OCI-LY3 (cell line): Measurements from ENCODE around the gene ZFYVE21.

Source experiments
- H2AFZ ChIP-seq: fragments of 200-600, 300-600 bp; shearing (Covaris generic); 2 replicates; pipeline ENCODE4 v1.6.0; 2014; ENCODE audit warnings: antibody characterized with exemption, low read depth, low read length
- H3K27ac ChIP-seq: fragments of 200-600, 300-600 bp; sonication (generic); 2 replicates; pipeline ENCODE4 v1.5.1; 2014; ENCODE audit warnings: mild to moderate bottlenecking, low read length, moderate library complexity, mixed read lengths
- H3K27me3 ChIP-seq: fragments of 200-600, 300-600 bp; sonication (generic); 2 replicates; pipeline ENCODE4 v1.6.1; 2014; ENCODE audit warnings: low read depth, low read length, mixed read lengths
- H3K36me3 ChIP-seq: fragments of 200-600, 300-600 bp; sonication (generic); replicated peaks from 2 replicates; pipeline ENCODE3; 2014; ENCODE audit warnings: low read depth, low read length, mixed read lengths
- H3K4me1 ChIP-seq: fragments of 300-600, 200-600 bp; sonication (generic); 2 replicates; pipeline ENCODE4 v1.6.1; 2014; ENCODE audit warnings: low read length, mixed read lengths
- H3K4me2 ChIP-seq: fragments of 200-600, 300-600 bp; sonication (generic); 2 replicates; pipeline ENCODE4 v1.6.1; 2014; ENCODE audit warnings: low read length, mixed read lengths
- H3K4me3 ChIP-seq: fragments of 300-600, 200-600 bp; sonication (generic); 2 replicates; pipeline ENCODE4 v1.5.1; 2014; ENCODE audit warnings: antibody characterized with exemption, mild to moderate bottlenecking, low read length, moderate library complexity
- H3K79me2 ChIP-seq: fragments of 300-600, 200-600 bp; shearing (Covaris generic); 2 replicates; pipeline ENCODE4 v1.6.1; 2014; ENCODE audit warnings: mild to moderate bottlenecking, low read length, mixed read lengths
- H3K9ac ChIP-seq: fragments of 300-600, 200-600 bp; shearing (Covaris generic); 2 replicates; pipeline ENCODE4 v1.6.0; 2014; ENCODE audit warnings: mild to moderate bottlenecking, low read length, moderate library complexity
- H3K9me3 ChIP-seq: fragments of 200-600, 300-600 bp; shearing (Covaris generic); 2 replicates; pipeline ENCODE4 v1.6.1; 2014; ENCODE audit warnings: low read length, mixed read lengths; ENCODE audit not compliant: insufficient read depth
- H4K20me1 ChIP-seq: fragments of 200-600, 300-600 bp; sonication (generic); 2 replicates; pipeline ENCODE4 v1.6.1; 2016; ENCODE audit warnings: low read length, mixed read lengths; ENCODE audit not compliant: insufficient read depth
- CTCF ChIP-seq: fragments of 200-600, 300-600 bp; sonication (generic); IDR thresholded peaks from 2 replicates; pipeline ENCODE4 v1.5.1; 2014; ENCODE audit warnings: antibody characterized with exemption, low read length, low read depth
- EZH2phosphoT487 ChIP-seq: fragments of 200-600 bp; shearing (Covaris generic); IDR thresholded peaks from 2 replicates; pipeline ENCODE4 v1.6.1; 2018; ENCODE audit warnings: antibody characterized with exemption, mixed run types, low read depth

Gene ZFYVE21

GRCh38 chr14:103692871-103693270 is 22.7 kb upstream of the ZFYVE21 start:
- no peak overlapping the region for H3K4me3 ChIP-seq
- no peak for TF ChIP-seq CTCF
- no peak for TF ChIP-seq EZH2phosphoT487
- H3K27me3 ChIP-seq, result no peaks in the 10 kb centered on the region
- peaks cover 40% of the 10 kb centered on the region for H3K36me3 ChIP-seq
- no peak overlapping the region for H3K4me2 ChIP-seq
- H3K9me3 ChIP-seq, result no peaks in the 10 kb centered on the region
- H3K9ac ChIP-seq, result no peak overlapping the region
- H3K27ac ChIP-seq, result no peak overlapping the region
- H2AFZ ChIP-seq, result no peak overlapping the region
- peaks cover 5% of the 10 kb centered on the region; the same call in 1 of the 2 replicates for H3K79me2 ChIP-seq
- H3K4me1 ChIP-seq, result peaks cover 39% of the 10 kb centered on the region
- H4K20me1 ChIP-seq, result peaks cover 24% of the 10 kb centered on the region

GRCh38 chr14:103693515-103693914 is 22.1 kb upstream of the ZFYVE21 start:
- TF ChIP-seq CTCF, result no peak
- TF ChIP-seq EZH2phosphoT487, result no peak
- Histone ChIP-seq H3K4me1 (peaks cover 37% of the 10 kb centered on the region), H3K79me2 (peaks cover 5% of the 10 kb centered on the region; the same call in 1 of the 2 replicates), H4K20me1 (peaks cover 24% of the 10 kb centered on the region), H3K27me3 (no peaks in the 10 kb centered on the region), H2AFZ (no peak overlapping the region), H3K9ac (no peak overlapping the region), H3K9me3 (no peaks in the 10 kb centered on the region), H3K27ac (no peak overlapping the region), H3K4me2 (no peak overlapping the region), H3K4me3 (no peak overlapping the region), H3K36me3 (peaks cover 41% of the 10 kb centered on the region)

- Histone ChIP-seq H3K9ac (no peak overlapping the region), H3K79me2 (peaks cover 5% of the 10 kb centered on the region)
Observed at GRCh38 chr14:103694572-103695026, 21.0 kb upstream of the ZFYVE21 start.

More at GRCh38 chr14:103694572-103695026, 21.0 kb upstream of the ZFYVE21 start:
- no peak overlapping the region for H3K4me2 ChIP-seq
- H4K20me1 ChIP-seq, result peaks cover 33% of the 10 kb centered on the region
- peaks cover 43% of the 10 kb centered on the region for H3K36me3 ChIP-seq
- TF ChIP-seq CTCF, result no peak
- no peak for TF ChIP-seq EZH2phosphoT487
- H2AFZ ChIP-seq, result no peak overlapping the region
- no peaks in the 10 kb centered on the region for H3K9me3 ChIP-seq
- no peak overlapping the region for H3K4me3 ChIP-seq
- peaks cover 36% of the 10 kb centered on the region for H3K4me1 ChIP-seq
- no peak overlapping the region for H3K27ac ChIP-seq
- no peaks in the 10 kb centered on the region for H3K27me3 ChIP-seq
